HG03060 (cell line): ENCODE results near the gene CTU1.

Experiments used
- ATAC-seq: cut with Tn5 transposase; IDR thresholded peaks from one replicate; pipeline ENCODE4 v1.9.1; 2021; ENCODE audit warnings: low read depth, moderate number of reproducible peaks; ENCODE audit not compliant: unreplicated experiment

The CTU1 gene

DNA sequence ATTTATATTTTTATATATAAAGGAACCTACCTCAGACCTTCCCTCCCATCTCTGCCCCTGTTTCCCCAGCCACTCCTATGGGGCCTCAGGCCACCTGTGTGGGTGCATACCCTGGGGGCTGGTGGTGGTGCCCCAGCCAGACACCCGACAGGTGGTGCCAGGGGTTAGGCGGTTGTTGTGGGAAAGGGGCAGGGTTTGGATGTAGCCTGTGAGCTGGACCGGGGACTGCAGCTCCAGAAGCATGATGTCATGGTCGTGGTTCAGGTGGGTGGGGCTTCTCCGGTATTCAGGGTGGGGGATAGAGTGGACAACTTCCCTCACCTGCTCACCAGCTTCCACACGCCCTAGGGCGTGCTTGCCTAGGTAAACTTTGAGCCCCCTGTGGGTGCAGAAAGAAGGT, 48.5 kb downstream of the CTU1 start:
- no peak for ATAC-seq

DNA sequence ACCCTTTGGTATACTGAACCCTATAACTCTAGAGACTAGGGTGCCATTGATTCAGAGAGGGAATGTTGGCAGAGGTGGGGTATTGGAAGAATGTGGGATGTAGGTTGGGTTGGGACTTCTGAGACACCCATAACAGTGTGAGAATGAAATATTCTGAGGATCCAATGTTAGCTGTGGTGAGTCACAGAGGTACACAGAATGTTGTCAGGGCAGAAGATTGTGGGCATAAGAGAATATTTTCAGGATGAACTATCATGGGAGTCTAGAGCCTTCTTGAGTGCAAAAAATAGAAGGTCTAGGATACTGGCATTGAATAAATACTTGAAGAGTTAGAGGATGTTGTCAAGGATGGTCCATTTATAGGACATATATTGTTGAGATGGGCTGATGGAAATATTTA, 52.3 kb downstream of the CTU1 start:
- no peak for ATAC-seq
